ENCODE measurements around the gene SLCO4C1.

DNA sequence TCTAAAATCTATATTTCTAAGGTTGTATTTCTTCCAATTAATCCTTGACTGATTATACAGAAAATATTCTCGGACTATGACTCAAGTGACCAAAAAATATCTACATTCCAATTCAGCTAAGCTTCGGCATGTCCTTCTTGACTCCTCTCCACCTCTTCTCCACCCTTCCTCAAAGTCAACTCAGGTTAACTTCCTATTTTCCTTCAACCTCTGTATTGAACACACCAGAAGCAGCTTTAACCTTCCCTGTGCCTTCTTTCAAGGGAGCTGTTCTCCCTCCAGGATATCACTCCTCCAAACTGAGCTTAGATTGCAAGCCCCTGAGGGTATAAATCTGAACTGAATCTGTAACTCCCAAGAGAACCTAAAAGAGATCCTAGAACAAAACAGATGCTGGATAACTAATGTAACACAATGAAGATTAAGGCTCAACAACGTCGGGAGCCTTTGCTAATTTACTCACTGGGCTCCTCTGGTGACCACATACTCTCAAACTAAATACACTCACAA is 1.1 kb downstream of the SLCO4C1 start:
- TF ChIP-seq, protein P1, sequence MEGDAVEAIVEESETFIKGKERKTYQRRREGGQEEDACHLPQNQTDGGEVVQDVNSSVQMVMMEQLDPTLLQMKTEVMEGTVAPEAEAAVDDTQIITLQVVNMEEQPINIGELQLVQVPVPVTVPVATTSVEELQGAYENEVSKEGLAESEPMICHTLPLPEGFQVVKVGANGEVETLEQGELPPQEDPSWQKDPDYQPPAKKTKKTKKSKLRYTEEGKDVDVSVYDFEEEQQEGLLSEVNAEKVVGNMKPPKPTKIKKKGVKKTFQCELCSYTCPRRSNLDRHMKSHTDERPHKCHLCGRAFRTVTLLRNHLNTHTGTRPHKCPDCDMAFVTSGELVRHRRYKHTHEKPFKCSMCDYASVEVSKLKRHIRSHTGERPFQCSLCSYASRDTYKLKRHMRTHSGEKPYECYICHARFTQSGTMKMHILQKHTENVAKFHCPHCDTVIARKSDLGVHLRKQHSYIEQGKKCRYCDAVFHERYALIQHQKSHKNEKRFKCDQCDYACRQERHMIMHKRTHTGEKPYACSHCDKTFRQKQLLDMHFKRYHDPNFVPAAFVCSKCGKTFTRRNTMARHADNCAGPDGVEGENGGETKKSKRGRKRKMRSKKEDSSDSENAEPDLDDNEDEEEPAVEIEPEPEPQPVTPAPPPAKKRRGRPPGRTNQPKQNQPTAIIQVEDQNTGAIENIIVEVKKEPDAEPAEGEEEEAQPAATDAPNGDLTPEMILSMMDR (IDR thresholded peaks at IDR 0.05; ENCODE audit: low read depth, low read length), result no peak
- TF ChIP-seq POLR2A (IDR thresholded peaks at IDR 0.05; ENCODE audit: extremely low read depth, insufficient read length) (no peak), MYC (IDR thresholded peaks at IDR 0.05; ENCODE audit: low read depth, low read length) (no peak)
- TF ChIP-seq, protein P2, sequence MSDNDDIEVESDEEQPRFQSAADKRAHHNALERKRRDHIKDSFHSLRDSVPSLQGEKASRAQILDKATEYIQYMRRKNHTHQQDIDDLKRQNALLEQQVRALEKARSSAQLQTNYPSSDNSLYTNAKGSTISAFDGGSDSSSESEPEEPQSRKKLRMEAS (IDR thresholded peaks at IDR 0.05; ENCODE audit: low read depth, low read length), result no peak

Data from NB4 (cell line).